Osteoblast (primary cell): ENCODE measurements around the gene KIDINS220. TPM values are rescaled to one million over a fixed set of nuclear protein-coding genes. Genes with fewer than 3 reads are reported as not detected.
A peak's percentile ranks its signal among the peaks of the same experiment; 100 is the strongest.

Experiments
- DNase-seq: peaks from one replicate; pipeline ENCODE4 v3.0.0; 2011; ENCODE audit warnings: low spot score, mixed read lengths; ENCODE audit not compliant: insufficient read length; ENCODE audit errors: missing footprints
- H2AFZ ChIP-seq: 2 replicates; pipeline ENCODE4 v1.6.0; 2011; ENCODE audit warnings: mild to moderate bottlenecking, low read length
- H3K27ac ChIP-seq: 2 replicates; pipeline ENCODE4 v1.5.1; 2011; ENCODE audit warnings: mild to moderate bottlenecking, low read depth, low read length, moderate library complexity
- H3K27me3 ChIP-seq: 2 replicates; pipeline ENCODE4 v1.6.0; 2012; ENCODE audit warnings: mild to moderate bottlenecking, control low read depth, inconsistent platforms, low read length, moderate library complexity; ENCODE audit not compliant: insufficient read depth
- H3K36me3 ChIP-seq: 2 replicates; pipeline ENCODE4 v1.5.1; 2011; ENCODE audit warnings: mild to moderate bottlenecking, low read length, control low read depth, moderate library complexity; ENCODE audit not compliant: insufficient read depth
- H3K4me1 ChIP-seq: 2 replicates; pipeline ENCODE4 v1.5.1; 2011; ENCODE audit warnings: mild to moderate bottlenecking, low read length, control low read depth, moderate library complexity; ENCODE audit not compliant: insufficient read depth
- H3K4me2 ChIP-seq: 2 replicates; pipeline ENCODE4 v1.6.0; 2011; ENCODE audit warnings: mild to moderate bottlenecking, low read length; ENCODE audit not compliant: insufficient read depth
- H3K4me3 ChIP-seq: fragments of 200-600 bp; sonication (generic); 3 replicates; pipeline ENCODE4 v1.5.1; 2012; ENCODE audit warnings: mild to moderate bottlenecking, low read length, inconsistent platforms; ENCODE audit not compliant: insufficient read depth
- H3K79me2 ChIP-seq: 2 replicates; pipeline ENCODE4 v1.6.0; 2012; ENCODE audit warnings: mild to moderate bottlenecking, low read length, control low read depth, inconsistent platforms; ENCODE audit not compliant: insufficient read depth
- H3K9me3 ChIP-seq: 2 replicates; pipeline ENCODE4 v1.5.1; 2011; ENCODE audit warnings: low read depth, low read length, control low read depth
- H4K20me1 ChIP-seq: 2 replicates; pipeline ENCODE4 v1.6.0; 2012; ENCODE audit warnings: mild to moderate bottlenecking, low read length, control low read depth; ENCODE audit not compliant: insufficient read depth
- total RNA-seq: library from RNA; depleted of rRNA; stranded (reverse); fragments of >200 nt; gene quantifications from 2 replicates; pipeline ENCODE4 v1.2.3, GENCODE V29; 2012
- TF ChIP-seq, protein P1 (sequence below): IDR thresholded peaks from 2 replicates; pipeline ENCODE4 v1.5.1; 2011; ENCODE audit warnings: mild to moderate bottlenecking, low read depth, low read length, moderate library complexity; ENCODE audit errors: extremely low read depth

Gene KIDINS220
- total RNA-seq, 1 donor: 134 TPM

DNA sequence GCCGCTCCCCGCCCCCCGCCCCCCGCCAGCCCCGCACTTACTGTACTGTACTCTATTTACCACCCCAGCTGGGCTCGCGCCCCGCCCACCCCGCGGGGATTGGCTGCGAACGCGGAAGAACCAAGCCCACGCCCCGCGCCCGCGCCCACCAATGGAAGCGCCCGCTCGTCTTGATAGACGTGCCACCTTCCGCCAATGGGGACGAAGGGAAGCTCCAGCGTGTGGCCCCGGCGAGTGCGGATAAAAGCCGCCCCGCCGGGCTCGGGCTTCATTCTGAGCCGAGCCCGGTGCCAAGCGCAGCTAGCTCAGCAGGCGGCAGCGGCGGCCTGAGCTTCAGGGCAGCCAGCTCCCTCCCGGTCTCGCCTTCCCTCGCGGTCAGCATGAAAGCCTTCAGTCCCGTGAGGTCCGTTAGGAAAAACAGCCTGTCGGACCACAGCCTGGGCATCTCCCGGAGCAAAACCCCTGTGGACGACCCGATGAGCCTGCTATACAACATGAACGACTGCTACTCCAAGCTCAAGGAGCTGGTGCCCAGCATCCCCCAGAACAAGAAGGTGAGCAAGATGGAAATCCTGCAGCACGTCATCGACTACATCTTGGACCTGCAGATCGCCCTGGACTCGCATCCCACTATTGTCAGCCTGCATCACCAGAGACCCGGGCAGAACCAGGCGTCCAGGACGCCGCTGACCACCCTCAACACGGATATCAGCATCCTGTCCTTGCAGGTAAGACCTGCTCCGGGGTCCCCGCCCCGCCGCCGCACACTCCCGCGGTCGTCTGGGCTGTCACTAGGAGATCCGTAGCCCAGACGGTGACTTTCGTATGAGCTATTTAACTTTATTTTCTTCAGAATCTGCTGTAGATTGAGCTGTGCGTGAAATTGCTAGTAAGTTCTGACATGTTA is 155.4 kb downstream of the KIDINS220 start, which contains the start of gene ID2:
Gene ID2, plus strand, starts transcription at position 271 of the 907 bp plus-strand sequence. Its CDS starts 110 bp downstream, at position 381.
- H3K27me3 ChIP-seq: no peaks in the 10 kb centered on the region
- H4K20me1 ChIP-seq: peaks cover 18% of the 10 kb centered on the region

DNA sequence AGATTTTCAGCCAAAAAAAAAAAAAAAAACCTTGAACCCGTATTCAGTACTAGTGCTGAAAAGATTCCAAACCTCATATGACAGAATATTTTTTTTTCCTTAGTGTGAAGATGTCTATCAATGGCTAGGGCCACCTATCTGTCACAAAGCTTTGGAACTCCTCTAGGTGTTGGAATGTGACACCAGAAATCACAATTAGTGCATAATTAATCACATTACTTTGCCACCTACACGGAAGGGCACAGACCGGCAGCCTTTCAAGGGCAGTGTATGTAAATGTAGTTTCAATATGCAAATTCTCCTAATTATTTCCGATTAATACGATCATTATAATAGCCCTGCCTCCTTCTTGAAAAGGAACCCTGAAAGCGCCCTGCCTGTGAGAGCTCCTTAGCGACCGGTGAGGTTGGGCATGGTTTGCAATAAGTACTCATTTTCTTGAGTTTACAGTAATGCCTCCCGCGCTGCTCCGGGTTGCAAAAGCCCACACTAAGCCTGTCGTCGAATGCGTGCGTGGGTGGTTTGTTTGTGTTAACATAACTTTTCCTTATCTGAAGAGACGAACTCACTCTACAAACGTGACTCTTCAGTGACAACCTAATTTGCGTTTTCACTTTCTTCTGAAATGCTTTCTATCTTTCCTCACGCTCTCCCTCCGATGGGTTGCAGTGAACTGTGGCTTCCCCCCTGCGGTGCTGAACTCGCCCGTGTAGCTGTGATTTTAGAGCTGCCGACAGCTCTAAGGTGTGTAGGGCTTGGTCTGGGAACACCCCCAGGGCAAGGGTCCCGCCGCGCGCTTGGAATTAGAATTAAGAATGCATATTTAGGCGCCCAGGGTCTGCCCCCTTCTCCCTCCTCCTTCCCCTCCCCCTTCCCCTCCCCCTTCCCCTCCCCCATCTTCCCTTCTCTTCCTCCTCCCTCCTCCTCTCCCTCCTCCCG is 156.3 kb downstream of the KIDINS220 start:
- peak overlapping the region; percentile 87 for H3K4me2 ChIP-seq
- peaks cover 18% of the 10 kb centered on the region for H4K20me1 ChIP-seq
- H3K27me3 ChIP-seq: no peaks in the 10 kb centered on the region
- H3K36me3 ChIP-seq: peaks cover 3% of the 10 kb centered on the region
- peaks cover 25% of the 10 kb centered on the region for H3K79me2 ChIP-seq
- H3K9me3 ChIP-seq: no peaks in the 10 kb centered on the region
- peak overlapping the region; percentile 96 for H3K27ac ChIP-seq
- H3K4me3 ChIP-seq: peak overlapping the region; percentile 81
- TF ChIP-seq, protein P1, sequence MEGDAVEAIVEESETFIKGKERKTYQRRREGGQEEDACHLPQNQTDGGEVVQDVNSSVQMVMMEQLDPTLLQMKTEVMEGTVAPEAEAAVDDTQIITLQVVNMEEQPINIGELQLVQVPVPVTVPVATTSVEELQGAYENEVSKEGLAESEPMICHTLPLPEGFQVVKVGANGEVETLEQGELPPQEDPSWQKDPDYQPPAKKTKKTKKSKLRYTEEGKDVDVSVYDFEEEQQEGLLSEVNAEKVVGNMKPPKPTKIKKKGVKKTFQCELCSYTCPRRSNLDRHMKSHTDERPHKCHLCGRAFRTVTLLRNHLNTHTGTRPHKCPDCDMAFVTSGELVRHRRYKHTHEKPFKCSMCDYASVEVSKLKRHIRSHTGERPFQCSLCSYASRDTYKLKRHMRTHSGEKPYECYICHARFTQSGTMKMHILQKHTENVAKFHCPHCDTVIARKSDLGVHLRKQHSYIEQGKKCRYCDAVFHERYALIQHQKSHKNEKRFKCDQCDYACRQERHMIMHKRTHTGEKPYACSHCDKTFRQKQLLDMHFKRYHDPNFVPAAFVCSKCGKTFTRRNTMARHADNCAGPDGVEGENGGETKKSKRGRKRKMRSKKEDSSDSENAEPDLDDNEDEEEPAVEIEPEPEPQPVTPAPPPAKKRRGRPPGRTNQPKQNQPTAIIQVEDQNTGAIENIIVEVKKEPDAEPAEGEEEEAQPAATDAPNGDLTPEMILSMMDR: no peak
- DNase-seq: peak; percentile 84
- peak overlapping the region; percentile 69 for H2AFZ ChIP-seq
- H3K4me1 ChIP-seq: peaks cover 48% of the 10 kb centered on the region

More for the DNA sequence above, 155.4 kb downstream of the KIDINS220 start, which contains the start of gene ID2:
- Histone ChIP-seq H3K4me2 (peak within 1 kb of the TSS; percentile 89), H3K79me2 (peaks cover 25% of the 10 kb centered on the region), H3K4me1 (peaks cover 43% of the 10 kb centered on the region), H3K36me3 (peaks cover 3% of the 10 kb centered on the region), H2AFZ (peak within 1 kb of the TSS; percentile 69), H3K4me3 (peak within 1 kb of the TSS; percentile 91), H3K9me3 (no peaks in the 10 kb centered on the region), H3K27ac (peak within 1 kb of the TSS; percentile 96)
- DNase-seq: peak; percentile 100
- TF ChIP-seq, protein P1: no peak

DNA sequence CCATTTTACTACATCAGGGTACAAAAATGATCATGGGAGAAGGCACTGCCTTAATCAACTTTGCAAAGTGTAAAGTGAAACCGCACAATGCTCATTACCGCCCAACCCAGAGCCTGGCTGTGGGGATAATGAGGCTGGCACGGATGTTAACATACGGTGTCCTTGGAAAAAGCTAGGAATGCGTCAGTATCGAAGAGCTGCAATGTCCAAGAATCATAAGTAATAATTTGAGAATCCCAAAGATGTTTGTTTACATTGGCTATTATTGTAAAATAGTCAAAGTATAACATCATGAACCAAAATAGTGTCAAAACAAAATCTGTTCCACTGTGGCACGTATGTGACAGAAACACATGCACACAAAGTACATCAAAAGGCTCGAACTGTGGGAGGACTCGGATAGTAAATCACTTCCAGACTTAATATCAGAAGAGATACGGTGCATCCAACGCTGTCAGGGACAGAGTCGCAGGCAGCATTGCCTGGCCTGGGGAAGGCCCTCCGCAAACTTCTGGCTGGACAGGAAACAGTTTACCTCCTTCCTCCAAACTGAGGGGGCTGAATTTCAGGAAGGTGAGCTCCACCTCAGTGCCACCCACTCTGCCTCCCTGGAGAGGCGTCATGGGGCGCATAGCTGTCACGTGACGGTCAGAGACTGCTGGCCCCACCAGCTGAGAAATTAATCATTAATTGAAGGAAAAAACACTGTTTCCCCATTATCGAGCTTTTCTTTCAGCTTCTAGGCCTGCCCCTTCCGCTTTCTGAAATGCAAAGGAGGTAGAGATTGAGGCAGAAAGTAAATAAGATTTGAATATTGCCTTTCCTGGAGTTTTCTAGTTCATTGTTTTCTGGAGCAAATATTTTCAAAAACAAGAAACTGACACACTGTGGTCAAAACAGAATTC is 157.3 kb downstream of the KIDINS220 start:
- Histone ChIP-seq H3K4me3 (peak overlapping the region; percentile 81), H3K36me3 (peaks cover 3% of the 10 kb centered on the region), H4K20me1 (peaks cover 18% of the 10 kb centered on the region), H3K27me3 (no peaks in the 10 kb centered on the region), H3K4me2 (peak overlapping the region; percentile 87), H3K79me2 (peaks cover 24% of the 10 kb centered on the region), H2AFZ (peak overlapping the region; percentile 40), H3K4me1 (peaks cover 45% of the 10 kb centered on the region), H3K9me3 (peaks cover 2% of the 10 kb centered on the region), H3K27ac (peak overlapping the region; percentile 96)
- TF ChIP-seq, protein P1: no peak
- peak; percentile 92 for DNase-seq
